Type B pancreatic cell (in vitro differentiated cells): Measurements from ENCODE around the gene SMIM35. TPM values are rescaled to one million over a fixed set of nuclear protein-coding genes. Genes with fewer than 3 reads are reported as not detected.

ENCODE experiments used
- DNase-seq: peaks from one replicate; pipeline ENCODE4 v3.0.0; 2021; ENCODE audit warnings: mixed read lengths; ENCODE audit not compliant: unreplicated experiment; ENCODE audit errors: extremely low spot score
- H3K27ac Mint-ChIP-seq: 2 replicates; pipeline ENCODE4 v1.8.0; 2021; ENCODE audit warnings: mild to moderate bottlenecking, mixed read lengths
- H3K27me3 Mint-ChIP-seq: 2 replicates; pipeline ENCODE4 v1.8.0; 2021; ENCODE audit warnings: mixed read lengths
- H3K36me3 Mint-ChIP-seq: 2 replicates; pipeline ENCODE4 v1.8.0; 2021; ENCODE audit warnings: mixed read lengths
- H3K4me1 Mint-ChIP-seq: one replicate; pipeline ENCODE4 v1.8.0; 2021; ENCODE audit warnings: mixed read lengths; ENCODE audit not compliant: unreplicated experiment
- H3K4me3 Mint-ChIP-seq: 2 replicates; pipeline ENCODE4 v1.8.0; 2021; ENCODE audit warnings: mild to moderate bottlenecking, mixed read lengths
- H3K9me3 Mint-ChIP-seq: 2 replicates; pipeline ENCODE4 v1.8.0; 2021; ENCODE audit warnings: mixed read lengths
- CTCF ChIP-seq: fragments of 200-600 bp; sonication (generic); conservative IDR thresholded peaks from 2 replicates; pipeline ENCODE4 v1.5.0; 2021; ENCODE audit warnings: antibody characterized with exemption, mild to moderate bottlenecking
- total RNA-seq: library from RNA; stranded (reverse); gene quantifications from 2 replicates; pipeline ENCODE4 v1.2.1, GENCODE V29; 2021; ENCODE audit warnings: low replicate concordance

SMIM35 gene
- total RNA-seq, 1 donor from 2014 or later, result 0.17 TPM

DNA sequence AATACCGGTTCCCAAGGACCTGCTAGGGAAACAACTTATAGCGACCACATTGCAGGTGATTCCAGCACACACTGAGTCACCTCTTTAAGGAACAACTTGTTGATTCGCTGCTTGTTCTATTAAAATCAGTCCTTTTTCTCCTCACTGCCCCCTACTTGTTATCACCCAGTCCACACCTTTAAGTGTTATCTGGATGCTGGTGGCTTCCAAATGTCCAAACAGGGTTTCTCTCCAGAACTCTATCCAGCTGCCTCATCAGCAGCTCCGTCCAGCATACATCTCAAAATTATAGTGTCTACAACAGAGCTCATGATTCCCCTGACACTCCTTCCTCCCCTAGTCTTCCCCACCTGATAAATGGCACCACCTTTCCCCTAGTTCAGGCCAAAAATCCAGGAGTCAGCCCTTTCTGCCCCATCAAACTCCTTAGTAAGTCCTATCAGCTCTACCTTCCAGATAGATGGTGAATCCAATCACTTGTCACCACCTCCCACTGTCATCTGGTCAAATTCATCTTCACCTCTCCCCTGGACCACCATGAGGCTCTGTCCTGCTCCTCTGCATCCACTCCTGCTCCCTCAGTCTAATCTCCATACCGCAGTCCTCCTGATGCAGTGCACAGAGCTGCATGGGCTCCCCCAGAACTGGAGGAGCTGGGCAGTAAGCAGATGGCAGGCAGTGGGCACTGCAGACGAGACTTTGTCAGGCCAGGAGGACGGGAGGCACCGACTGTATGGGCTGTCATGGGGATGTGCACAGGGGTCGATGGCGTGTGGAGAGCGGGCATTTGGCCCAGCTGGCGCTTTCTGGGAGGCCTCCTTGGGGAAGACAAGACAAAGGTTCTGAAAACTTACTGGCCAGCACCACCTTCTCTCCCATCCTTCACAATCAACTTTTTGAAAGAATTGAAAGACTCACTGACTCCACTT is 81.3 kb downstream of the SMIM35 start:
- H3K27me3 Mint-ChIP-seq, result peaks cover 37% of the 10 kb centered on the region
- H3K9me3 Mint-ChIP-seq, result no peaks in the 10 kb centered on the region
- no peaks in the 10 kb centered on the region for H3K36me3 Mint-ChIP-seq

GRCh38 chr11:118004543-118005223 is 82.1 kb downstream of the SMIM35 start:
- peak; percentile 37 for DNase-seq
- no peak for TF ChIP-seq CTCF
- Mint-ChIP-seq H3K27ac (no peak overlapping the region), H3K27me3 (peaks cover 33% of the 10 kb centered on the region), H3K9me3 (no peaks in the 10 kb centered on the region), H3K36me3 (no peaks in the 10 kb centered on the region), H3K4me1 (peaks cover 6% of the 10 kb centered on the region), H3K4me3 (no peak overlapping the region)

More for the DNA sequence above, 81.3 kb downstream of the SMIM35 start:
- no peak for TF ChIP-seq CTCF
- Mint-ChIP-seq H3K27ac (no peak overlapping the region), H3K4me3 (no peak overlapping the region), H3K4me1 (peaks cover 6% of the 10 kb centered on the region)
- peak; percentile 37 for DNase-seq

GRCh38 chr11:118003456-118003855 is 83.3 kb downstream of the SMIM35 start:
- Mint-ChIP-seq H3K4me3 (no peak overlapping the region), H3K9me3 (no peaks in the 10 kb centered on the region), H3K27me3 (peaks cover 24% of the 10 kb centered on the region), H3K36me3 (no peaks in the 10 kb centered on the region), H3K4me1 (peaks cover 6% of the 10 kb centered on the region), H3K27ac (no peak overlapping the region)
- TF ChIP-seq CTCF, result no peak
- DNase-seq, result no peak

- H3K9me3 Mint-ChIP-seq, result no peaks in the 10 kb centered on the region
- peak; percentile 43 for DNase-seq
- no peaks in the 10 kb centered on the region for H3K36me3 Mint-ChIP-seq
- no peak overlapping the region for H3K4me3 Mint-ChIP-seq
- no peak for TF ChIP-seq CTCF
- H3K27me3 Mint-ChIP-seq, result peaks cover 20% of the 10 kb centered on the region
- no peak overlapping the region for H3K27ac Mint-ChIP-seq
- H3K4me1 Mint-ChIP-seq, result peaks cover 6% of the 10 kb centered on the region
These were observed 84.0 kb downstream of the SMIM35 start for GRCh38 chr11:118002541-118003423.

- Mint-ChIP-seq H3K4me3 (no peak overlapping the region), H3K27ac (no peak overlapping the region), H3K36me3 (no peaks in the 10 kb centered on the region), H3K4me1 (peaks cover 6% of the 10 kb centered on the region), H3K9me3 (no peaks in the 10 kb centered on the region), H3K27me3 (peaks cover 20% of the 10 kb centered on the region)
- DNase-seq, result peak; percentile 55
- no peak for TF ChIP-seq CTCF
These were observed 84.7 kb downstream of the SMIM35 start for GRCh38 chr11:118002010-118002540.
